WTC11 (cell line): ENCODE measurements around the gene SH3D21. TPM values are rescaled to one million over a fixed set of nuclear protein-coding genes. Genes with fewer than 3 reads are reported as not detected.

Experiments used
- ATAC-seq: fragments of 200-7000 bp; cut with Tn5 transposase; 2 replicates; pipeline ENCODE4 v1.10.0; 2021; ENCODE audit warnings: mild to moderate bottlenecking, moderate library complexity
- CTCF ChIA-PET: fragments of 300-600 bp; sonication (Branson Sonifier 250); formaldehyde crosslinking; loops from one replicate; lab custom pipeline; 2021; ENCODE audit warnings: antibody characterized with exemption; lab: Charles Lee
- POLR2A ChIA-PET: fragments of 350-600 bp; sonication (Branson Sonifier 250); formaldehyde crosslinking; loops from one replicate; lab custom pipeline; 2021; ENCODE audit warnings: antibody characterized with exemption; lab: Charles Lee
- DNase-seq: peaks from one replicate; pipeline ENCODE4 v3.0.0; 2021; ENCODE audit warnings: low spot score
- H3K27ac Mint-ChIP-seq: 2 replicates; pipeline ENCODE4 v1.8.0; 2021; ENCODE audit warnings: mixed read lengths
- H3K27me3 Mint-ChIP-seq: 2 replicates; pipeline ENCODE4 v1.8.0; 2021; ENCODE audit warnings: low read depth, mild to moderate bottlenecking, moderate library complexity, mixed read lengths
- H3K36me3 Mint-ChIP-seq: 2 replicates; pipeline ENCODE4 v1.8.0; 2021; ENCODE audit warnings: mixed read lengths
- H3K4me1 Mint-ChIP-seq: 2 replicates; pipeline ENCODE4 v1.8.0; 2022; ENCODE audit warnings: mixed read lengths
- H3K4me3 Mint-ChIP-seq: 2 replicates; pipeline ENCODE4 v1.8.0; 2021; ENCODE audit warnings: mild to moderate bottlenecking, moderate library complexity, mixed read lengths
- H3K9me3 Mint-ChIP-seq: 2 replicates; pipeline ENCODE4 v1.8.0; 2021; ENCODE audit warnings: mixed read lengths
- ATF1 ChIP-seq: sonication (generic); formaldehyde crosslinking; IDR thresholded peaks from 2 replicates; pipeline ENCODE4 v1.8.1; 2023; ENCODE audit warnings: mild to moderate bottlenecking, moderate library complexity, missing genetic modification reagents
- CBFB ChIP-seq: sonication (generic); formaldehyde crosslinking; IDR thresholded peaks from 2 replicates; pipeline ENCODE4 v1.8.1; 2022; ENCODE audit warnings: mild to moderate bottlenecking, low read depth, missing genetic modification reagents
- ELF4 ChIP-seq: sonication (generic); formaldehyde crosslinking; IDR thresholded peaks from 2 replicates; pipeline ENCODE4 v1.8.1; 2022; ENCODE audit warnings: low read depth, mild to moderate bottlenecking, moderate library complexity, missing genetic modification reagents
- ETV6 ChIP-seq: sonication (generic); formaldehyde crosslinking; IDR thresholded peaks from 2 replicates; pipeline ENCODE4 v1.8.1; 2022; ENCODE audit warnings: mild to moderate bottlenecking, missing genetic modification reagents
- MAX ChIP-seq: sonication (generic); formaldehyde crosslinking; IDR thresholded peaks from 2 replicates; pipeline ENCODE4 v1.8.0; 2022; ENCODE audit warnings: mild to moderate bottlenecking, missing genetic modification reagents
- MYBL2 ChIP-seq: sonication (generic); formaldehyde crosslinking; IDR thresholded peaks from 2 replicates; pipeline ENCODE4 v1.8.1; 2023; ENCODE audit warnings: mild to moderate bottlenecking, moderate library complexity, missing genetic modification reagents
- NFE2L1 ChIP-seq: sonication (generic); formaldehyde crosslinking; IDR thresholded peaks from 2 replicates; pipeline ENCODE4 v1.8.1; 2023; ENCODE audit warnings: missing genetic modification reagents
- NR1H2 ChIP-seq: sonication (generic); formaldehyde crosslinking; IDR thresholded peaks from 2 replicates; pipeline ENCODE4 v1.9.0; 2021; ENCODE audit warnings: mild to moderate bottlenecking, moderate library complexity, missing genetic modification reagents
- RELA ChIP-seq: sonication (generic); formaldehyde crosslinking; IDR thresholded peaks from 2 replicates; pipeline ENCODE4 v1.8.1; 2022; ENCODE audit warnings: missing genetic modification reagents, mild to moderate bottlenecking, borderline replicate concordance
- SMAD3 ChIP-seq: sonication (generic); formaldehyde crosslinking; IDR thresholded peaks from 2 replicates; pipeline ENCODE4 v1.8.0; 2022; ENCODE audit warnings: missing genetic modification reagents, mild to moderate bottlenecking, borderline replicate concordance
- SP1 ChIP-seq: sonication (generic); formaldehyde crosslinking; conservative IDR thresholded peaks from 2 replicates; pipeline ENCODE4 v1.8.1; 2022; ENCODE audit warnings: missing genetic modification reagents
- TP53 ChIP-seq: sonication (generic); formaldehyde crosslinking; IDR thresholded peaks from 2 replicates; pipeline ENCODE4 v1.8.1; 2023; ENCODE audit warnings: mild to moderate bottlenecking, missing genetic modification reagents
- ZNF138 ChIP-seq: sonication (generic); formaldehyde crosslinking; conservative IDR thresholded peaks from 2 replicates; pipeline ENCODE4 v1.8.1; 2022; ENCODE audit warnings: mild to moderate bottlenecking, moderate library complexity, missing genetic modification reagents
- ZNF219 ChIP-seq: sonication (generic); formaldehyde crosslinking; IDR thresholded peaks from 2 replicates; pipeline ENCODE4 v1.8.0; 2023; ENCODE audit warnings: missing genetic modification reagents, mild to moderate bottlenecking, borderline replicate concordance
- ZNF281 ChIP-seq: sonication (generic); formaldehyde crosslinking; IDR thresholded peaks from 2 replicates; pipeline ENCODE4 v1.8.0; 2023; ENCODE audit warnings: mild to moderate bottlenecking, missing genetic modification reagents
- total RNA-seq: library from RNA; stranded (reverse); gene quantifications from 3 replicates; pipeline ENCODE4 v1.2.3, GENCODE V29; 2021
- TF ChIP-seq, protein P1 (sequence below): sonication (generic); formaldehyde crosslinking; IDR thresholded peaks from 2 replicates; pipeline ENCODE4 v1.8.1; 2022; ENCODE audit warnings: missing genetic modification reagents, borderline replicate concordance
- TF ChIP-seq, protein P2 (sequence below): fragments of 250-450 bp; sonication (Bioruptor Pico); IDR thresholded peaks from 2 replicates; pipeline ENCODE4 v1.8.0; 2021; ENCODE audit warnings: mild to moderate bottlenecking
- TF ChIP-seq, protein P3 (sequence below): fragments of 250-450 bp; sonication (Bioruptor Pico); IDR thresholded peaks from 2 replicates; pipeline ENCODE4 v1.9.0; 2021; ENCODE audit warnings: mild to moderate bottlenecking
- TF ChIP-seq, protein P4 (sequence below): sonication (generic); formaldehyde crosslinking; IDR thresholded peaks from 2 replicates; pipeline ENCODE4 v1.8.0; 2022; ENCODE audit warnings: mild to moderate bottlenecking, missing genetic modification reagents
- TF ChIP-seq, protein P5 (sequence below): sonication (generic); formaldehyde crosslinking; IDR thresholded peaks from 2 replicates; pipeline ENCODE4 v1.8.0; 2022; ENCODE audit warnings: missing genetic modification reagents

SH3D21 gene
- total RNA-seq, 1 experiment from 2014 or later: 22.1 TPM

- no peaks in the 10 kb centered on the region for H3K36me3 Mint-ChIP-seq
- CTCF ChIA-PET: interaction anchor here (1.7 kb wide), 1 partner anchor 31 kb away, joined by 6 read pairs; no protein-coding TSS in a partner anchor
- H3K27ac Mint-ChIP-seq: no peak overlapping the region
- DNase-seq (no peak), ATAC-seq (no peak)
- POLR2A ChIA-PET: no interaction called here
- no peaks in the 10 kb centered on the region for H3K4me1 Mint-ChIP-seq
- no peak overlapping the region for H3K4me3 Mint-ChIP-seq
- no peaks in the 10 kb centered on the region for H3K9me3 Mint-ChIP-seq
- H3K27me3 Mint-ChIP-seq: no peaks in the 10 kb centered on the region
- TF ChIP-seq NR1H2 (no peak), MYBL2 (no peak), SP1 (CRISPR knock-in tag) (no peak), ATF1 (CRISPR knock-in tag) (no peak), TP53 (CRISPR knock-in tag) (no peak), RELA (CRISPR knock-in tag) (no peak), ELF4 (CRISPR knock-in tag) (no peak)
- TF ChIP-seq, protein P1, sequence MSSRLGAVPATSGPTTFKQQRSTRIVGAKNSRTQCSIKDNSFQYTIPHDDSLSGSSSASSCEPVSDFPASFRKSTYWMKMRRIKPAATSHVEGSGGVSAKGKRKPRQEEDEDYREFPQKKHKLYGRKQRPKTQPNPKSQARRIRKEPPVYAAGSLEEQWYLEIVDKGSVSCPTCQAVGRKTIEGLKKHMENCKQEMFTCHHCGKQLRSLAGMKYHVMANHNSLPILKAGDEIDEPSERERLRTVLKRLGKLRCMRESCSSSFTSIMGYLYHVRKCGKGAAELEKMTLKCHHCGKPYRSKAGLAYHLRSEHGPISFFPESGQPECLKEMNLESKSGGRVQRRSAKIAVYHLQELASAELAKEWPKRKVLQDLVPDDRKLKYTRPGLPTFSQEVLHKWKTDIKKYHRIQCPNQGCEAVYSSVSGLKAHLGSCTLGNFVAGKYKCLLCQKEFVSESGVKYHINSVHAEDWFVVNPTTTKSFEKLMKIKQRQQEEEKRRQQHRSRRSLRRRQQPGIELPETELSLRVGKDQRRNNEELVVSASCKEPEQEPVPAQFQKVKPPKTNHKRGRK (CRISPR knock-in tag): no peak
Measured at GRCh38 chr1:36337830-36338229, 31.7 kb downstream of the SH3D21 start.

DNA sequence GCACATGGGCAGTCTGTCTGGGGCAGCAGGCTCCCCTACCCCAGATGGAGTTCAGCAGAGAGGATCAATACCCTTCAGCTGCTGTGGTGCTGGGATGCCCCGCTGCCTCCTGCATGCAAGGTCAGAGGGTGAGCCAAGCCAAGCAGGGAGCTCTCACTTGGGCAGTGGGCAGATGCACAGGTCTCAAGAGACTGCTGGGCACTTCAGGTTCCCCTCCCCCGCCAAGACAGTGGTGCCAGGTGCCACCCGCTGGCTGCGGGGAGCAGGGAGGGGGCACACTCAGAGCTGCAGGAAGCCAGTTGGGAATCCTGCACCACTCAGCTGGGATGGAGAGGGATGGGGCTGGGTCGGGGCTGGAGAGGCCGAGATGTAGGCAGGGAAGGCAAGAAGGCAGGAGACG, 33.0 kb downstream of the SH3D21 start:
- H3K9me3 Mint-ChIP-seq: no peaks in the 10 kb centered on the region
- no peak overlapping the region for H3K27ac Mint-ChIP-seq
- H3K4me3 Mint-ChIP-seq: no peak overlapping the region
- no peaks in the 10 kb centered on the region for H3K4me1 Mint-ChIP-seq
- no peaks in the 10 kb centered on the region for H3K36me3 Mint-ChIP-seq
- TF ChIP-seq ELF4 (CRISPR knock-in tag): no peak
- TF ChIP-seq SP1 (CRISPR knock-in tag): no peak
- TF ChIP-seq, protein P2, sequence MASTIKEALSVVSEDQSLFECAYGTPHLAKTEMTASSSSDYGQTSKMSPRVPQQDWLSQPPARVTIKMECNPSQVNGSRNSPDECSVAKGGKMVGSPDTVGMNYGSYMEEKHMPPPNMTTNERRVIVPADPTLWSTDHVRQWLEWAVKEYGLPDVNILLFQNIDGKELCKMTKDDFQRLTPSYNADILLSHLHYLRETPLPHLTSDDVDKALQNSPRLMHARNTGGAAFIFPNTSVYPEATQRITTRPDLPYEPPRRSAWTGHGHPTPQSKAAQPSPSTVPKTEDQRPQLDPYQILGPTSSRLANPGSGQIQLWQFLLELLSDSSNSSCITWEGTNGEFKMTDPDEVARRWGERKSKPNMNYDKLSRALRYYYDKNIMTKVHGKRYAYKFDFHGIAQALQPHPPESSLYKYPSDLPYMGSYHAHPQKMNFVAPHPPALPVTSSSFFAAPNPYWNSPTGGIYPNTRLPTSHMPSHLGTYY (CRISPR knock-in tag): no peak
- no peak for TF ChIP-seq SMAD3
- TF ChIP-seq NR1H2: no peak
- no peak for TF ChIP-seq ZNF219 (CRISPR knock-in tag)
- no peak for TF ChIP-seq ETV6 (CRISPR knock-in tag)
- no peak for TF ChIP-seq CBFB (CRISPR knock-in tag)
- TF ChIP-seq, protein P3, sequence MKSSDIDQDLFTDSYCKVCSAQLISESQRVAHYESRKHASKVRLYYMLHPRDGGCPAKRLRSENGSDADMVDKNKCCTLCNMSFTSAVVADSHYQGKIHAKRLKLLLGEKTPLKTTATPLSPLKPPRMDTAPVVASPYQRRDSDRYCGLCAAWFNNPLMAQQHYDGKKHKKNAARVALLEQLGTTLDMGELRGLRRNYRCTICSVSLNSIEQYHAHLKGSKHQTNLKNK: no peak
- TF ChIP-seq, protein P4, sequence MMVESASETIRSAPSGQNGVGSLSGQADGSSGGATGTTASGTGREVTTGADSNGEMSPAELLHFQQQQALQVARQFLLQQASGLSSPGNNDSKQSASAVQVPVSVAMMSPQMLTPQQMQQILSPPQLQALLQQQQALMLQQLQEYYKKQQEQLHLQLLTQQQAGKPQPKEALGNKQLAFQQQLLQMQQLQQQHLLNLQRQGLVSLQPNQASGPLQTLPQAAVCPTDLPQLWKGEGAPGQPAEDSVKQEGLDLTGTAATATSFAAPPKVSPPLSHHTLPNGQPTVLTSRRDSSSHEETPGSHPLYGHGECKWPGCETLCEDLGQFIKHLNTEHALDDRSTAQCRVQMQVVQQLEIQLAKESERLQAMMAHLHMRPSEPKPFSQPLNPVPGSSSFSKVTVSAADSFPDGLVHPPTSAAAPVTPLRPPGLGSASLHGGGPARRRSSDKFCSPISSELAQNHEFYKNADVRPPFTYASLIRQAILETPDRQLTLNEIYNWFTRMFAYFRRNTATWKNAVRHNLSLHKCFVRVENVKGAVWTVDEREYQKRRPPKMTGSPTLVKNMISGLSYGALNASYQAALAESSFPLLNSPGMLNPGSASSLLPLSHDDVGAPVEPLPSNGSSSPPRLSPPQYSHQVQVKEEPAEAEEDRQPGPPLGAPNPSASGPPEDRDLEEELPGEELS: no peak
- no peak for TF ChIP-seq ZNF138
- TF ChIP-seq MAX (CRISPR knock-in tag): no peak
- ATAC-seq: no peak
- CTCF ChIA-PET: interaction anchor here (0.8 to 1.7 kb wide), 2 partner anchors 30 to 242 kb away, joined by 3 to 6 read pairs; no protein-coding TSS in a partner anchor
- no peaks in the 10 kb centered on the region for H3K27me3 Mint-ChIP-seq
- no peak for DNase-seq
- POLR2A ChIA-PET: no interaction called here

- POLR2A ChIA-PET: no interaction called here
- peaks cover under 1% of the 10 kb centered on the region; the same call in 1 of the 2 replicates for H3K36me3 Mint-ChIP-seq
- H3K4me3 Mint-ChIP-seq: no peak overlapping the region
- H3K9me3 Mint-ChIP-seq: no peaks in the 10 kb centered on the region
- no peaks in the 10 kb centered on the region for H3K4me1 Mint-ChIP-seq
- DNase-seq: no peak
- CTCF ChIA-PET: interaction anchor here (0.8 to 1.7 kb wide), 2 partner anchors 29 to 243 kb away, joined by 3 to 6 read pairs; no protein-coding TSS in a partner anchor
- H3K27me3 Mint-ChIP-seq: no peaks in the 10 kb centered on the region
- H3K27ac Mint-ChIP-seq: no peak overlapping the region
- ATAC-seq: no peak
- TF ChIP-seq CBFB (CRISPR knock-in tag): no peak
- TF ChIP-seq ZNF281 (CRISPR knock-in tag): no peak
- no peak for TF ChIP-seq NFE2L1 (CRISPR knock-in tag)
- TF ChIP-seq, protein P5, sequence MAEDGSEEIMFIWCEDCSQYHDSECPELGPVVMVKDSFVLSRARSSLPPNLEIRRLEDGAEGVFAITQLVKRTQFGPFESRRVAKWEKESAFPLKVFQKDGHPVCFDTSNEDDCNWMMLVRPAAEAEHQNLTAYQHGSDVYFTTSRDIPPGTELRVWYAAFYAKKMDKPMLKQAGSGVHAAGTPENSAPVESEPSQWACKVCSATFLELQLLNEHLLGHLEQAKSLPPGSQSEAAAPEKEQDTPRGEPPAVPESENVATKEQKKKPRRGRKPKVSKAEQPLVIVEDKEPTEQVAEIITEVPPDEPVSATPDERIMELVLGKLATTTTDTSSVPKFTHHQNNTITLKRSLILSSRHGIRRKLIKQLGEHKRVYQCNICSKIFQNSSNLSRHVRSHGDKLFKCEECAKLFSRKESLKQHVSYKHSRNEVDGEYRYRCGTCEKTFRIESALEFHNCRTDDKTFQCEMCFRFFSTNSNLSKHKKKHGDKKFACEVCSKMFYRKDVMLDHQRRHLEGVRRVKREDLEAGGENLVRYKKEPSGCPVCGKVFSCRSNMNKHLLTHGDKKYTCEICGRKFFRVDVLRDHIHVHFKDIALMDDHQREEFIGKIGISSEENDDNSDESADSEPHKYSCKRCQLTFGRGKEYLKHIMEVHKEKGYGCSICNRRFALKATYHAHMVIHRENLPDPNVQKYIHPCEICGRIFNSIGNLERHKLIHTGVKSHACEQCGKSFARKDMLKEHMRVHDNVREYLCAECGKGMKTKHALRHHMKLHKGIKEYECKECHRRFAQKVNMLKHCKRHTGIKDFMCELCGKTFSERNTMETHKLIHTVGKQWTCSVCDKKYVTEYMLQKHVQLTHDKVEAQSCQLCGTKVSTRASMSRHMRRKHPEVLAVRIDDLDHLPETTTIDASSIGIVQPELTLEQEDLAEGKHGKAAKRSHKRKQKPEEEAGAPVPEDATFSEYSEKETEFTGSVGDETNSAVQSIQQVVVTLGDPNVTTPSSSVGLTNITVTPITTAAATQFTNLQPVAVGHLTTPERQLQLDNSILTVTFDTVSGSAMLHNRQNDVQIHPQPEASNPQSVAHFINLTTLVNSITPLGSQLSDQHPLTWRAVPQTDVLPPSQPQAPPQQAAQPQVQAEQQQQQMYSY (CRISPR knock-in tag): no peak
Measured at GRCh38 chr1:36339615-36340014, 33.4 kb downstream of the SH3D21 start.
